Measurements from ENCODE around the gene EXOC3L4.

DNA sequence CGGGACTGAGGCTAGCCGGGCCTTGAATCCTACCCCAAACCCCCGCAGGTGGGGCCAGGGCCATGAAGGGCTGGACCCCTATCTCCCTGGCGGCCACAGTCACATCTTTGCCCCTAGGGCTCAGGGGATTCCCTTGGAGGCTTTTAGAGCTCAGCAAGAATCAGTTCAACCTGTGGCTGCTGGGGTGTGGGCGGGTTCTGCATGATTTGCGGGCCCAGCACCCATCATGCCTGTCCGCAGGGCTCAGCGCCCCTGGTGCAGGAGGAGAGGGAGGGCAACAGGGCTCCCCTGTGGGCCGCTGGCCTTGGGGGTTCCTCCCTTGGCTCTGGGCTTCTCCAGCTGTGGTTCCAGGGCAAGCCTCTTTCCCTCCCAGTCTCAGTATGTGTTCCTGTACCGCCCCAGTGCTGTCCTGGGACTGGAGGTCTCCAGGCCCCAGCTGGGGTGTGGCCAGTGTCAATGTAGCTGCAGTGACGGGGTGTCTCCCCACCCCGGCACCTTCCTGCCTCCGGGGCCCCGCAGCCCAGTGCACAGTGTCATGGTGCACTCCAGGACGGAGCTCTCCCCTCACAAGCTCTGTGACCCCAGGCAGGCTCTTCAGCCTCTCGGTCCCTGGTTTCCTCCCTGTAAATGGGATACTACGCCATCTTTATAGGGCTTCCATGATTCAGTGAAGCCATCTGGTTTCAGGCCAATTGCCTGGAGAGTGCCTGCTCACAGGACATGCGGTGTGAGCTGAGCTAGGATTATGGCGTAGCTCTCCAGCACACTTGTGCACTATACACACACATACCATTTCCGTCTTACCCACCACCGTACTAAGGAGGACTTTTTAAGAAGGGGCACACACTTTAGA, 20.4 kb upstream of the EXOC3L4 start:
- TF ChIP-seq GABPA (IDR thresholded peaks at IDR 0.05; ENCODE audit: low read depth) (no peak), POLR2AphosphoS5 (IDR thresholded peaks at IDR 0.05; ENCODE audit: low read depth) (no peak), REST (IDR thresholded peaks at IDR 0.05; ENCODE audit: insufficient replicate concordance, low read depth) (no peak)
- TF ChIP-seq, protein P1, sequence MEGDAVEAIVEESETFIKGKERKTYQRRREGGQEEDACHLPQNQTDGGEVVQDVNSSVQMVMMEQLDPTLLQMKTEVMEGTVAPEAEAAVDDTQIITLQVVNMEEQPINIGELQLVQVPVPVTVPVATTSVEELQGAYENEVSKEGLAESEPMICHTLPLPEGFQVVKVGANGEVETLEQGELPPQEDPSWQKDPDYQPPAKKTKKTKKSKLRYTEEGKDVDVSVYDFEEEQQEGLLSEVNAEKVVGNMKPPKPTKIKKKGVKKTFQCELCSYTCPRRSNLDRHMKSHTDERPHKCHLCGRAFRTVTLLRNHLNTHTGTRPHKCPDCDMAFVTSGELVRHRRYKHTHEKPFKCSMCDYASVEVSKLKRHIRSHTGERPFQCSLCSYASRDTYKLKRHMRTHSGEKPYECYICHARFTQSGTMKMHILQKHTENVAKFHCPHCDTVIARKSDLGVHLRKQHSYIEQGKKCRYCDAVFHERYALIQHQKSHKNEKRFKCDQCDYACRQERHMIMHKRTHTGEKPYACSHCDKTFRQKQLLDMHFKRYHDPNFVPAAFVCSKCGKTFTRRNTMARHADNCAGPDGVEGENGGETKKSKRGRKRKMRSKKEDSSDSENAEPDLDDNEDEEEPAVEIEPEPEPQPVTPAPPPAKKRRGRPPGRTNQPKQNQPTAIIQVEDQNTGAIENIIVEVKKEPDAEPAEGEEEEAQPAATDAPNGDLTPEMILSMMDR (IDR thresholded peaks at IDR 0.05; ENCODE audit: insufficient read depth, low read length), result no peak

All from HL-60 (cell line).